K562 (cell line): ENCODE results near the gene CUX1. TPM values are rescaled to one million over a fixed set of nuclear protein-coding genes. Genes with fewer than 3 reads are reported as not detected.

ENCODE experiments used
- FIP1L1 ChIP-seq: fragments of 200-400 bp; formaldehyde crosslinking; IDR thresholded peaks from 2 replicates; pipeline ENCODE4 v1.6.1; 2018; ENCODE audit warnings: mild to moderate bottlenecking, low read depth, low read length; ENCODE audit not compliant: poor library complexity, severe bottlenecking
- HMGXB4 ChIP-seq: sonication (generic); formaldehyde crosslinking; IDR thresholded peaks from 2 replicates; pipeline ENCODE4 v1.8.1; 2023; ENCODE audit warnings: mild to moderate bottlenecking, missing genetic modification reagents
- NFE2L1 ChIP-seq: fragments of 450-650 bp; IDR thresholded peaks from 2 replicates; pipeline ENCODE4 v1.6.1; 2016; ENCODE audit warnings: missing genetic modification characterization, low read depth, mild to moderate bottlenecking, missing compliant biosample characterization, moderate library complexity, borderline replicate concordance
- NFYB ChIP-seq: IDR thresholded peaks from 2 replicates; pipeline ENCODE4 v1.6.1; 2011; ENCODE audit warnings: mild to moderate bottlenecking, moderate library complexity; ENCODE audit not compliant: insufficient read length; ENCODE audit errors: extremely low read depth
- NR1H2 ChIP-seq: sonication (generic); formaldehyde crosslinking; IDR thresholded peaks from 2 replicates; pipeline ENCODE4 v1.4.0; 2020; ENCODE audit warnings: mild to moderate bottlenecking, missing genetic modification reagents
- NUFIP1 ChIP-seq: fragments of 450-650 bp; IDR thresholded peaks from 2 replicates; pipeline ENCODE4 v1.6.1; 2018; ENCODE audit not compliant: partially characterized antibody
- RBM14 ChIP-seq: fragments of 200-400 bp; formaldehyde crosslinking; IDR thresholded peaks from 2 replicates; pipeline ENCODE4 v1.6.1; 2018; ENCODE audit warnings: low read depth, mild to moderate bottlenecking, low read length, moderate library complexity, borderline replicate concordance; ENCODE audit not compliant: insufficient read depth
- SMARCB1 ChIP-seq: IDR thresholded peaks from 2 replicates; pipeline ENCODE4 v1.6.1; 2011; ENCODE audit warnings: improper control_type of control experiment, low read depth; ENCODE audit not compliant: insufficient read length
- SOX6 ChIP-seq: fragments of 450-650 bp; IDR thresholded peaks from 2 replicates; pipeline ENCODE4 v1.6.1; 2014; ENCODE audit warnings: mild to moderate bottlenecking
- SRSF9 ChIP-seq: fragments of 200-400 bp; formaldehyde crosslinking; IDR thresholded peaks from 2 replicates; pipeline ENCODE4 v1.6.1; 2017; ENCODE audit warnings: low read depth, low read length, borderline replicate concordance
- ZBTB2 ChIP-seq: fragments of 450-650 bp; IDR thresholded peaks from 2 replicates; pipeline ENCODE4 v1.6.1; 2016; ENCODE audit warnings: antibody characterized with exemption
- ZNF41 ChIP-seq: fragments of 250-450 bp; sonication (Bioruptor Pico); conservative IDR thresholded peaks from 2 replicates; pipeline ENCODE4 v1.4.0; 2020; ENCODE audit warnings: mild to moderate bottlenecking
- ZSCAN32 ChIP-seq: fragments of 450-650 bp; formaldehyde crosslinking; IDR thresholded peaks from 2 replicates; pipeline ENCODE4 v1.4.0; 2020; ENCODE audit warnings: mild to moderate bottlenecking, moderate library complexity
- polyA plus RNA-seq, 8 experiments: library from polyadenylated mRNA; depleted of rRNA in 4 of 8; stranded (reverse) in 5 of 8; unstranded in 3 of 8; fragments of >200 nt; fragmentation: Nextera tagmentation in 2 of 8; fragmentation: Illumina TruSeq in 1 of 8; extraction: Ambion mirVana in 2 of 8; extraction: Trizol in 1 of 8; gene quantifications; 2 replicates each; pipeline versions ENCODE4 v1.2.1 to v1.2.3, GENCODE V29; 2011 to 2014; ENCODE audit warnings: inconsistent platforms in 1 of 8, missing spikeins in 1 of 8
- total RNA-seq, 7 experiments: library from RNA; depleted of rRNA in 6 of 7; stranded (reverse); fragments of >200 nt in 6 of 7; fragmentation: Illumina TruSeq in 2 of 7; extraction: Trizol in 2 of 7; gene quantifications; 2 replicates each; pipeline versions ENCODE4 v1.2.1 to v1.2.3, GENCODE V29; 2011 to 2021; ENCODE audit warnings: low replicate concordance in 1 of 7

CUX1 gene
- total and polyA plus RNA-seq, 9 of the 15 experiments (the other 6 are each of a cell fraction or from before 2014, with no cell fraction given): 3.6 to 55.3 (median 25.2) TPM

GRCh38 chr7:101984133-101984879 is 166.9 kb downstream of the CUX1 start (continued):
- no peak for TF ChIP-seq ZBTB2
- TF ChIP-seq NFE2L1: no peak
- TF ChIP-seq SRSF9: no peak
- TF ChIP-seq NR1H2 (CRISPR knock-in tag): no peak
- TF ChIP-seq HMGXB4 (CRISPR knock-in tag): no peak
- TF ChIP-seq ZNF41: no peak
- TF ChIP-seq NUFIP1: no peak
- TF ChIP-seq FIP1L1: no peak
- no peak for TF ChIP-seq NFYB
- TF ChIP-seq RBM14: no peak
- TF ChIP-seq ZSCAN32 (CRISPR knock-in tag): no peak
- TF ChIP-seq SOX6: no peak
- TF ChIP-seq SMARCB1: no peak
